ENCODE measurements around the gene ECHDC3.

Gene ECHDC3

GRCh38 chr10:11765141-11765540 lies 23.0 kb downstream of the ECHDC3 start:
- H3K4me3 ChIP-seq = no peak overlapping the region
- H3K27ac ChIP-seq = no peak overlapping the region

- no peak overlapping the region for H3K4me3 ChIP-seq
- H3K27ac ChIP-seq = no peak overlapping the region
These were observed 30.6 kb downstream of the ECHDC3 start for GRCh38 chr10:11772575-11773288.

- H3K27ac ChIP-seq = no peak overlapping the region
These were observed 31.7 kb downstream of the ECHDC3 start for GRCh38 chr10:11773761-11774441.

DNA sequence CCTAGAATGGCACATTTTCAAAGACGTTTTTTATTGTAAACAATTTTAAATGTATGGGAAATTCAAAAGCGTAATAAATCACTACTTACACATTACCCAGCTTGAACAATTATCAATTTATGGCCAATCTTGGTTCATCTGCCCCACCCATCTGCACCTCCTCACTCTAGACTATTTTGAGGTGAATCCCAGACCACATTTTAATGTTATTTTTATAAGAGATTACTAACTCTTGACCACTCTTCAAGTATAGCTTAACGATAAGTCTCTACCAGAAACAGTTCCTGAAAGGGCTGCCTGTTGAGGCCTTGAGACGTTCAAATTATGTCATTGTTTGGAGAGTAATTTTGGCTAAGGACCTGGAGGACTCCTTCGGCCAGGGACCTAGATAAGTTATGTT lies 33.2 kb downstream of the ECHDC3 start:
- no peak overlapping the region for H3K4me3 ChIP-seq
- no peak overlapping the region for H3K27ac ChIP-seq

More at GRCh38 chr10:11773761-11774441, 31.7 kb downstream of the ECHDC3 start:
- no peak overlapping the region for H3K4me3 ChIP-seq

DNA sequence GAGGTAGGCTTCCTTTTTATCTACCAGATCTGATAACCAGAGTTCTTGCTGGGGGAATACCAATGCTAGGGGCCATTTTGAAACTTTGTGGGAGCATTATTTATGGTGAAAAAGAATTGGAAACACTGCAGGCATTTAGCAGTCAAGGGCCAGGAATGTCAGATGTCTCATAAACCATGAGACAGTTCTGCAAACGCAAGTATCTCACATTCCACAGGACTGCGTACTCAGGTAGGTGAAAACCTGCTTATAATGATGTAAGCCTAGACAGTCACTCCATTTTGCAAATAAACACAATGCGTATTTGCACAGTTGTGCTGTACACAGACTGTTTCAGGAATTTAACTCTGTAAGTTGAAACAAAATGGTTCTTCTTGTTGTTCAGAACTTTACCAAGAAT lies 33.9 kb downstream of the ECHDC3 start:
- H3K27ac ChIP-seq = no peak overlapping the region
- no peak overlapping the region for H3K4me3 ChIP-seq

- H3K27ac ChIP-seq = no peak overlapping the region
- no peak overlapping the region for H3K4me3 ChIP-seq
These were observed 38.9 kb downstream of the ECHDC3 start for GRCh38 chr10:11781114-11781513.

DNA sequence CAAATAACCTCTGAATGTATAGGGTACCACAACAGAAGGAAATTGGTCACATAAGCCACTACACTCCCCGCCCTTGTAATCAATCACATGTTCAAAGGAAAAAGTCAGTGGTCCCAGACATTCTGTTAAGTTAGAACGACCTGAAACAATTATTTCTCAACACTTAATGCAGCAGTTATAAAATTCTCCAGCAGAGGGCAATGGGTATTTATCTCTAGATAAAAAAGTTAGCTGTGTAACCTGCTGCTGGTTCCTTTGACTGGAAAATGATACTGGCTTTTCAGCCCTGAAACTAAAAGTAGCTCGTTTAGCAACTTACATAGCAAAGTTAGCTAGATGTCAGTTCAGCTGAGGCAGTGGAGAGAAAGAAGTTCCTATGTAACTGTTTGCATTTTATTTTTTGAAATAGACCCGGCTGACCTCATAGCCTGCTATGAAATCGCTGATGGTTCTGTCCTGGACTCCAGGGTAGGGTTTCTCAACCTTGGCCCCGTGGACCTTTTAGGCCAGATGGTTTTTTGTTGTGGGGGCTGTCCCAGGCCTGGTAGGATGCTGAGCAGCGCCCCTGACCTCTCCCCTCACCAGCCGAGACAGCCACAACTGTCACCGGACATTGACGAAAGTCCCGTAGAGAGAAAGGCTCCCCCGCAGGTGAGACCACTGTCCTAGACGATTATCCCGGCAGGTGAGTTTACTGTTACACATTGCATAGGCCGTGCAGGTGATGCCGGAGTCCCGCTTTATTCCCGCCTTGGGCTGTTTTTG lies 40.8 kb downstream of the ECHDC3 start:
- no peak overlapping the region for H3K4me3 ChIP-seq
- no peak overlapping the region for H3K27ac ChIP-seq

DNA sequence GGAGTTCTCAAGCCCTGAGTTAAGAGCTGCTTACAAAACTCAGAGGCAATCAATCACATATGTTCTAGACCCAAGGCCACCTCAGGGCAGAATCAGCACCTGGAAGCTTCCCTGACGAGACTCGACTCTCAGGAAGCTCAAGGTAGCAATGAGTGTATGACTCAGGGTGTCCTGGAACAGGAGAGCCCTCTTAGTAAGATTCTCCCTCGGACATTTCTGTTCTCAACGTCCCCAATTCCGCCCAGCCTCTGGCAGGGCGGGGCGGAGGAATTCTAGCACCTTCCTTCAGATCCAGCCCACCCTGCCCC lies 41.3 kb downstream of the ECHDC3 start:
- Histone ChIP-seq H3K27ac (no peak overlapping the region), H3K4me3 (no peak overlapping the region)

- Histone ChIP-seq H3K4me3 (no peak overlapping the region), H3K27ac (no peak overlapping the region)
These were observed 45.2 kb downstream of the ECHDC3 start for GRCh38 chr10:11787374-11787773.

GRCh38 chr10:11787846-11788245 lies 45.7 kb downstream of the ECHDC3 start:
- no peak overlapping the region for H3K4me3 ChIP-seq
- H3K27ac ChIP-seq = no peak overlapping the region

- H3K27ac ChIP-seq = no peak overlapping the region
- no peak overlapping the region for H3K4me3 ChIP-seq
These were observed 47.1 kb downstream of the ECHDC3 start for GRCh38 chr10:11789306-11789705.

DNA sequence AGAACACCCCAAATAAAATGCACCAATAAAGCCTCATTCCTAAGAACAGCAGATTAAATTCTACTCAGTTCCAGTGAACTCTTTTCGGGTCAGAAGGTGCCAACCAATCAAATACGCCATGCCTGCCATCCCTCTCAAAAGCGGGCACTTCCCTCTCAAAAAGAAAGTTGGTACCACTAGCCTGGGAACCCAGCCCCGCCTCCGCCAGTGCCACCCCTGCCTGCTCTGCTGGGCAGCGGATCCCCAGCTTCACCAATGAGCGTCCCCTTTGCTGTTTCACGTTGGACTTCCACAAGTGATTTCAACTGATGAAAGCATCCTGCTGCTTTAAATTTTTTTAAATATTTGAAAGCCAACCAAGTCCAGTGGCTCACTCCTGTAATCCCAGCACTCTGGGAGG lies 47.8 kb downstream of the ECHDC3 start:
- Histone ChIP-seq H3K4me3 (no peak overlapping the region), H3K27ac (no peak overlapping the region)

DNA sequence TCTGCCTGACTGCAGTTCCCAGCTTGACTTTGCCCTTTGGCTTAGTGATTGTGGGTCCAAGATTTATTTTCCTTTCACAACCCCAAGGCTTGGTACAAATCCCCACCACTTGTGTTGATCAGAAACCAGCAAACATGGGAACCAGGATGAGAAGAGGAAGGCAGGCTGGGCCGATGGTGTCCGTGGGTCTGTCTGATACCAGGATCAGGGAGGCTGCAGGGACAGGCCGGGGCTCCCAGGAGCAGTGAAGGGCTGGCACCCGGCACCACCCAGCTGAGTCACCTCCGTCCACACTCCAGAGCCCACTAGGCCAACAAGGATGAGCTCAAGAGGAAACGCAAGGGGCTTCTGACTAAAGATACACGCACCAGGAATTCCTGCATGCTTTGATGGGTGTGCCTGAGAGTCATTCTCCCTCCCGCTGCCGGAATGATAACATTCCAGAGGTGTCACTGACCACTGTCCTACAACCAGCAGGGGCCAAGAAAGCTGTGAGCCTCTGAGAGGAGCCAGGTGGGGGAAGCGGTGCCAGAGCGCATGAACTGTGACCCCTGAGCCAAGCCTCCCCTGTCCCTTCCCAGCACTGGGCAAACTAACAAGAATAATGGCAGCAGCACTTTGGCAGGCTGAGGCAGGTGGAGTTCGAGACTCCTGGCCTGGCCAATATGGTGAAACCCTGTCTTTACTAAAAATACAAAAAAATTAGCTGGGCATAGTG lies 51.7 kb downstream of the ECHDC3 start:
- Histone ChIP-seq H3K4me3 (no peak overlapping the region), H3K27ac (no peak overlapping the region)

DNA sequence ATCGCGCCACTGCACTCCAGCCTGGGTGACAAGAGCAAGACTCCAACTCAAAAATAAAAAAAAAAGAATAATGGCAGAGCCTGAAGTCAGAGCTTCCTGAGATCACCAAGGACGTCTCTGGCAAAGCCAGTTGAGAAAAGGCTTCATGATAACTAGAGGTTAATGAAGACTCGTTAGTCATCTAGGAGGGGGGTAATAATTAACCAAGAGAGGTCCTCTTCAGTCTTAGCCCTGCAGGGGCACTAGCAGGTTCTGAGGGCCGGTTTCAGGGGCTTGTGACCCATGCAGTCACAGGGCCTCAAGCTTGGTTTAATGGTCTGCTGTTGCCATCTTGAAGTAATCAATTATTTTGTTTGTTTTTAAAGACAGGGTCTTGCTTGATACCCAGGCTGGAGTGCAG lies 52.4 kb downstream of the ECHDC3 start:
- Histone ChIP-seq H3K27ac (no peak overlapping the region), H3K4me3 (no peak overlapping the region)

DNA sequence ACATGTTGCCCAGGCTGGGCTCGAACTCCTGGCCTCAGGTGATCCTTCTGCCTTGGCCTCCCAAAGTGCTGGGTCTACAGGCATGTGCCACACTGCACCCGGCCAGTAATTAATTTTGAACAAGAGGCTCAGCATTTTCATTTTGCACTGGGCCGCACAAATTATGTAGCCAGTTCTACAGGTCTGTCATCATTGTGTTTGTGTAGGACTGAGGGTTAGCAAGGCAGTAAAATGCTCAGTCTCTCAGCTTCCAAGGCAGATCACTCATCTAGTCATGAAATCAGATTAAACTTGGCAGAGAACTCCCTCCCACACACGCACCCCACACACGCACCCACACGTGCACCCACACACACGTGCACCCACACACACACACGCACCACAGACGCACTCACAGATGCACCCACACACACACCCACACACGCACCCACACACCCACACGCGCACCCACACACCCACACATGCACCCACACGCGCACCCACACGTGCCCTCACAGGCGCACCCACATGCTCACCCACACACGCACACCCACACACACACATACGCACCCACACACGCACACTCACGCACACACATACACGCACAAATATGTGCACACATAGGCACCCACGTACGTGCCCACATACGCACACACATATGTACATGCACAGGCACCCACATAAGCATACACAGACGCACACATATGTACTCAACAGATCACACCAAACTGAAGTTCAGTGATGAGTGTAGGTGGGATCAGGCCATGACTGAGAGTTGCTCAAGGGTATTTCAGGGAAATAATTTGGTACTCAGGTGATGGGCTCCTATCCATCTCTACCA lies 53.1 kb downstream of the ECHDC3 start:
- H3K27ac ChIP-seq = no peak overlapping the region
- no peak overlapping the region for H3K4me3 ChIP-seq

GRCh38 chr10:11796474-11796873 lies 54.3 kb downstream of the ECHDC3 start:
- no peak overlapping the region for H3K27ac ChIP-seq
- no peak overlapping the region for H3K4me3 ChIP-seq

DNA sequence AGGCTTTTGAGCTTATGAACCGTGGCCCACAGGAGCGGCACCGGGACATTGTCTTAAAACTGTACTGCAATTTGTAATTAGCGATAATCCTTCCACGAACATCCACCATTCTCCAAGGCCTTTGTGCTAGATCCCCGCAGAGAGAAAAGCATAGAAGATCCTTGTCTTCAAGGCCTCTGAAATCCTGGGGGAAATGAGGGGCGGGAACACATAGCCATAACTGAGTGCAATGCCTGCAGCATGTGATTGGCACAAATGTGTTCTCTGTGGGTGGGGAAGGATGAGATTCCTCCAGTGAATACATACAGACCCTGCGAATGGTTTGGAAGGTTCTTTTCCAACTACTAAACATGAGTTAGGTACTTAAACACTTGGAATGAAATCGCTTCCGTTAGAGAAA lies 55.1 kb downstream of the ECHDC3 start:
- no peak overlapping the region for H3K27ac ChIP-seq
- H3K4me3 ChIP-seq = no peak overlapping the region

DNA sequence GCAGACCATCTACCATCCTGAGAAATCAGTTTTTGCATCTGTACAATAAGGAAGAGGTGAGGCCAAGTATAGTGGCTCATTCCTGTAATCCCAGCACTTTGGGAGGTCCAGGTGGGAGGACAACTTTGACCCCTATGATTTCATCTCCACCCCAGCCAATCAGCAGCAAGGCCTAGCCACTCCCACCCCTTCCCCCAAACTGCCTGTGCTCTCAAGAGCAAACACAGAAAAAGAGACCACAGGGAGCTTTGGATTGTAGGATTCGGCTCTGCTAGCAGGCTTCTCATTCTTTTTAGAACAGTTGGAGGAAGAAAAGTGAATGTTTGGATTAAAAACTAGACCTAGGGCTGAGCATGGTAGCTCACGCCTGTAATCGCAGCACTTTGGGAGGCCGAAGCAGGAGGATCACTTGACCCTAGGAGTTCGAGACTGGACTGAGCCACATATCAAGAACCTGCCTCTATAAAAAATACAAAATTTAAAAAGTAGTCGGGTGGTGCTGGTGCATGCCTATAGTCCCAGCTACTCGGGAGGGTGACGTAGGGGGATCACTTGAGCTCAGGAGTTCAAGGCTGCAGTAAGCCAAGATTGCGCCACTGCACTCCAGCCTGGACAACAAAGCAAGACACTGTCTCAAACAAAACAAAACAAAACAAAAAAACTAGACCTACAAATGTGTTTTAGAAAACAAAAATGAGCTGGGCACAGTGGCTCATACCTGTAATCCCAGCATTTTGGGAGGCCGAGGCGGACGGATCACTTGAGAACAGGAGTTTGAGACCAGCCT lies 55.9 kb downstream of the ECHDC3 start:
- H3K27ac ChIP-seq = no peak overlapping the region

More for the DNA sequence above, 55.9 kb downstream of the ECHDC3 start:
- H3K4me3 ChIP-seq = no peak overlapping the region
